Activated CD4-positive, alpha-beta memory T cell treated with anti-CD3 and anti-CD28 coated beads, Interleukin-2, amount 10 ng/mL, durations not matched to agents 7 days and 5 days (primary cell): ENCODE measurements around the gene KIF1A. TPM values are rescaled to one million over a fixed set of nuclear protein-coding genes. Genes with fewer than 3 reads are reported as not detected.

Experiments used
- CTCF ChIA-PET: fragments of 350-600 bp; sonication (Branson Sonifier 250); formaldehyde crosslinking; loops from one replicate; lab custom pipeline; 2021; ENCODE audit warnings: antibody characterized with exemption, inconsistent platforms; lab: Charles Lee
- POLR2A ChIA-PET: fragments of 350-600 bp; sonication (Branson Sonifier 250); formaldehyde crosslinking; loops from one replicate; lab custom pipeline; 2021; ENCODE audit warnings: antibody characterized with exemption; lab: Charles Lee
- DNase-seq: peaks from one replicate; pipeline ENCODE4 v3.0.0-alpha.2; 2020
- H3K27ac Mint-ChIP-seq: one replicate; pipeline ENCODE4 v1.8.0; 2021; ENCODE audit warnings: mild to moderate bottlenecking, mixed read lengths
- H3K27me3 Mint-ChIP-seq: one replicate; pipeline ENCODE4 v1.8.0; 2021; ENCODE audit warnings: mixed read lengths
- H3K36me3 Mint-ChIP-seq: one replicate; pipeline ENCODE4 v1.8.0; 2021; ENCODE audit warnings: low read depth, mixed read lengths
- H3K4me1 Mint-ChIP-seq: one replicate; pipeline ENCODE4 v1.8.0; 2021; ENCODE audit warnings: mixed read lengths
- H3K4me3 Mint-ChIP-seq: one replicate; pipeline ENCODE4 v1.8.0; 2021; ENCODE audit warnings: mild to moderate bottlenecking, mixed read lengths
- H3K9me3 Mint-ChIP-seq: one replicate; pipeline ENCODE4 v1.8.0; 2021; ENCODE audit warnings: mixed read lengths
- total RNA-seq, 2 experiments: library from RNA; stranded (reverse); gene quantifications; one replicate each; pipeline ENCODE4 v1.2.3, GENCODE V29; 2021

The KIF1A gene
- total RNA-seq, 2 experiments from 2014 or later: 0.58 to 0.71 TPM

DNA sequence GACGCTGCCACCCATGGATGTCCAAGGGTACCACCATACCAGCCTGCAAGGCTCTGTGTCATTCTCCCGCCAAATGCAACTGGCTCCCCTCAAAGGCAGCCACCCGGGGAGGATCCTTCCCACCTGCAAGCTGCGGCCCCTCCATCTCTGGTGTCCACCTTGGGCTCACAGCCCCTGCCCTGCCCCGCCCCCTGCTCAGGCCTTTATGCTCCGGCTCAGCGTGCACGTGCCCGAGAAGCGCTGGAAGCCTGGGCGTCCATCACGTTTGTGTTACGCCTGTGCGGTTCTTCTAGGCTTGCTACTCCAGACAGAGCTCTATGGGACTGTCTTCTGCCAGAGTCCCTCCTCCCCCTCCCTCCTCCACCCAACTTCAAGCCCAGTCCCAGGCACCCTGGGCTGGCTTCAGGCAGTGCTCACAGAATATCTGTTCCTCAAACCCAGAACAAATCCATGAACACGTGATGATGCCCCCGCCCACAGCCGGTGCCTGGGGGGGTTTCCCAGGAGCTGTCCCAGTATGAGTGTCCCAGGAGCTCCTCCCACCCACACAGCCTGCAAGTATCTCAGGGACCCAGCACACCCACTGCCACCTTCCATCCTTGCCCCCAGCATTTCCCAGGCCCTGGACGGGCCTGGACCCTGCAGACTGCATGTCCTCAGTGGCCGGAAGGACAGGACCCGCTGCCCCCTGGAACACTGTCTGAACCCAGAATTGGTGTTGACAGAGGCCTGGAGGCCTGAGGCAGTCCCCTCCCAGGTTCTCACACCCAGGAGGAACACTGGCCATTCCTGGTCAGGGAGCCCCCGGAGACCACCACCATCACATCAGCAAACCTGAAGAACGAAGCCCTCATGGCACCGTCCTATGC, 30.3 kb downstream of the KIF1A start:
- Mint-ChIP-seq H3K9me3 (no peaks in the 10 kb centered on the region), H3K27ac (no peak overlapping the region), H3K4me1 (no peaks in the 10 kb centered on the region), H3K36me3 (no peaks in the 10 kb centered on the region), H3K4me3 (no peak overlapping the region), H3K27me3 (no peaks in the 10 kb centered on the region)
- CTCF ChIA-PET: no interaction called here
- DNase-seq: no peak
- POLR2A ChIA-PET: no interaction called here

- CTCF ChIA-PET: no interaction called here
Measured at GRCh38 chr2:240789051-240789453, 31.0 kb downstream of the KIF1A start.

DNA sequence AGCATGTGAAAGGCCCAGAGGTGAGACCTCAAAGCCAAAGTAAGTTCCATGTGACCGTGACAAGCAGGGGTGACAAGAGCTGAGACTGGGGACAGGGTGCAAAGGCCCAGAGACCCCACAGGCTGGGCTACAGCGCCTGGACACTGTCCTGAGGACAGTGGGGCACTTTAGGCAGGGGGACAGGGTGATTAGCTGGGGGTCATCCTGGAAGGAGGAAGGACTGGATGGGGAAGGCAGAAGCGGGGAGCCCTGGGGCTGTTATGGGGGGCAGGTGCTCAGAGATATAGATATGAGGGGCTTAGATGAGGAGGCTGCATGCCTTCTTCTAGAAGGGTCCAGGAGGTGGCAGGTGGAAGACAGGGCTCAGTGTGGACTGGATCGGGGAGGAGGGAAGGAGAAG, 31.5 kb downstream of the KIF1A start:
- Mint-ChIP-seq H3K4me1 (no peaks in the 10 kb centered on the region), H3K9me3 (no peaks in the 10 kb centered on the region), H3K27me3 (no peaks in the 10 kb centered on the region), H3K27ac (no peak overlapping the region), H3K36me3 (no peaks in the 10 kb centered on the region), H3K4me3 (no peak overlapping the region)
- CTCF ChIA-PET: no interaction called here
- POLR2A ChIA-PET: no interaction called here
- no peak for DNase-seq

More at GRCh38 chr2:240789051-240789453, 31.0 kb downstream of the KIF1A start:
- no peak for DNase-seq
- Mint-ChIP-seq H3K36me3 (no peaks in the 10 kb centered on the region), H3K27me3 (no peaks in the 10 kb centered on the region), H3K4me3 (no peak overlapping the region), H3K4me1 (no peaks in the 10 kb centered on the region), H3K9me3 (no peaks in the 10 kb centered on the region), H3K27ac (no peak overlapping the region)
- POLR2A ChIA-PET: no interaction called here

DNA sequence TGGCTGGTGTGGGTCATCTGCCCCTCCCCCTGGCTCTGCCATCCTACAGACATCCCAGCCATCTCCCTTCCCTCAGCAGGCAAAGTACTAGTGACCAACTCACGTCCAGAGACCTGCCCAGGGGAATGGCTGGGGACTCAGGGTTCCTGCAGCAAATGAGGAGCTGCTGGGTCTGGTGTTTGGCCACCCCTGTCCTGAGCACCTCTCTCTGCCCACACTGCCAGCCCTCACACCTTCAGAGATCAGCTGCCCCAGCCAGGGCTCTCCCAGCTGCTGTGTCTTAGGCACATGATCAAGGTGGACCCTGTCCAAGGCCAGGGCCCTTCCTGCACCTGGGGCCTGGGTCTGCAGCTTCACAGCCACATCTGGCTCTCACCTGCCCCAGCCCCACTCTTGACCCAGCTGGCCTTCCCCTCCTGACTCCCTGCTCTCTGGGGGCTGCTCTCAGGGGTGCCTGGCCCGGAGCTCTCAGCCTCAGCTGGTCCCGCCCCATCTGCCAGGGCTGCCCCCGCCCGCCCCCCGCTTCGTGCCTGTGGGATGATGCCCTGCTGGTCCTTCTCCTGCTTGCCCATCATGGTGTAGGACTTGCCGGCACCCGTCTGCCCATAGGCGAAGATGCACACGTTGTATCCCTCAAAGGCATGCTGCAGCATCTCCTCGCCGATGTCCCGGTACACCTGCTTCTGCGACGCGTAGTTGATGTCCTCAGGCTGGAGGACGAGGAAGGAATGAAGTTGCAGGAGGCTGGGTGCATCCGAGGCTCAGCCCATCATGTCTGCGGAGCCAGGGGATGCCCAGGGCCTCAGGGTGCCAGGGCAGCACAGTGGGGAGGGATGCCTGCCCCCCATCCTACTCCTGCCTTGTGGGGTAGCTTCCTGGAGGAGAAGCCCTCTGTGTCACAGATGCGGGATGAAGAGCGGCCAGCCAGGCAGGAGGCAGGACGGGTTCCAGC, 32.2 kb downstream of the KIF1A start:
- Mint-ChIP-seq H3K9me3 (no peaks in the 10 kb centered on the region), H3K27ac (no peak overlapping the region), H3K4me1 (no peaks in the 10 kb centered on the region), H3K36me3 (no peaks in the 10 kb centered on the region), H3K27me3 (no peaks in the 10 kb centered on the region), H3K4me3 (no peak overlapping the region)
- ChIA-PET POLR2A (no interaction called here), CTCF (no interaction called here)
- no peak for DNase-seq

GRCh38 chr2:240786871-240787311, 33.1 kb downstream of the KIF1A start:
- no peaks in the 10 kb centered on the region for H3K36me3 Mint-ChIP-seq
- POLR2A ChIA-PET: no interaction called here
- CTCF ChIA-PET: no interaction called here
- no peaks in the 10 kb centered on the region for H3K27me3 Mint-ChIP-seq
- H3K9me3 Mint-ChIP-seq: no peaks in the 10 kb centered on the region
- H3K27ac Mint-ChIP-seq: no peak overlapping the region
- H3K4me3 Mint-ChIP-seq: no peak overlapping the region
- no peak for DNase-seq
- H3K4me1 Mint-ChIP-seq: no peaks in the 10 kb centered on the region

DNA sequence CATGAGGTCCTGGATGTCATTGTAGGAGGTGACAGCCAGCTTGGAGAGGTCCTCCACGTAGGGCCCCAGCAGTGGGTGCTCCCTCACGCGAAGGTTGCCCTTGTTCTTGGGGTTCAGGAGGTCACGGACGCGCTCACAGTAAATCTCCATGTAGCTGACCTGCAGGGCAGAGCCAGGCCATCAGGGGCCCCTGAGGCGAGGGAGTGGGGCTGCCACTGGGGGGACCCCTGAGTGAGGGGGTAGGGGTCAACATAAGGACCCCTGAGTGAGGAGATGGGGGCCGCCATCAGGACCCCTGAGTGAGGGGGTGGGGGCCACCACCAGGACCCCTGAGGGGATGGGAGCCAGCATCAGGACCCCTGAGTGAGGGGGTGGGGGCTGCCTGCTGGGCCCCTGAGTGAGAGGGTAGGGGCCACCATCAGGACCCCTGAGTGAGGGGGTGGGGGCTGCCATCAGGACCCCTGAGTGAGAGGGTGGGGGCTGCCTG, 33.6 kb downstream of the KIF1A start:
- DNase-seq: no peak
- Mint-ChIP-seq H3K36me3 (no peaks in the 10 kb centered on the region), H3K9me3 (no peaks in the 10 kb centered on the region), H3K27me3 (no peaks in the 10 kb centered on the region), H3K4me1 (no peaks in the 10 kb centered on the region), H3K27ac (no peak overlapping the region), H3K4me3 (no peak overlapping the region)
- ChIA-PET POLR2A (no interaction called here), CTCF (no interaction called here)

GRCh38 chr2:240785424-240786335, 34.3 kb downstream of the KIF1A start:
- POLR2A ChIA-PET: no interaction called here
- Mint-ChIP-seq H3K27ac (no peak overlapping the region), H3K4me1 (no peaks in the 10 kb centered on the region), H3K4me3 (no peak overlapping the region), H3K36me3 (no peaks in the 10 kb centered on the region), H3K27me3 (no peaks in the 10 kb centered on the region), H3K9me3 (no peaks in the 10 kb centered on the region)
- CTCF ChIA-PET: no interaction called here
- DNase-seq: no peak

DNA sequence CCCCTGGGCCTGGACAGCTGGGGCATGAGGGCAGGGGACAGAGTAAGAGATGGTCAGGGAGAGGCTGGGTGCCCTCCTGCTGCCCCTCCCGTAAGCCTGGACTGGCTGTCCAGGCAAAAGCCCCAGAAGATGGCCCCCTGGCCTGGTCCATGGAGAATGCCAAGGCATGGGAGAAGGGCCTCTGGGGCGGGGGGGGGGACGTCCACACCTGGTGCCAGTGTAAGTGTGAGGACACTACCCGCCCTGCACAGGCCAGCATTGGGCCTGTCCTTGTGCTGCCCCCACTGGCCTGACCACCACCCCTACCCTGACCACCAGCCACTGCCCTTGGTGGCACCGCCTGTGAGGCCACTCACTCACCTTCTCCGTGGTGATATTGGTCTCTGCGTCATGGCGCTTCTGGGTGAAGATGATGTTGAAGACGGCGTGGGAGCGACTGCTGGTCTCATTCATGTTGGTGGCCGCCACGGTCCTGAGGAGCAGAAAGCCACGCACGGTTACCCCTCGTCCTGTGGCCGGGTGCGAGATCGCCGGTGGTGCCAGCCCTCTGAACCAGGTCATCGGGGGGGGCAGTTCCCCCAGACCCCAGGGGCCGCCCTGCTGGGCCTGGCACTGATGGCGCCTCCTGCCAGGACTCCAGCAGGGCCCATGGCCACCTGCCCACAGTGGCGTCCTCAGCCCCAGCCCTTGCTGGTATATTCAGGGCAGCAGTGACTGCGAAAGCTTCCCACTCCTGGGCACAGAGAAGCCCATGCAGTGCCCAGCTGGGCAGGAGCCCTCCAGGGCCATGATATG, 35.2 kb downstream of the KIF1A start:
- DNase-seq: no peak
- CTCF ChIA-PET: no interaction called here

GRCh38 chr2:240783819-240784621, 36.0 kb downstream of the KIF1A start:
- Mint-ChIP-seq H3K27me3 (no peaks in the 10 kb centered on the region), H3K9me3 (no peaks in the 10 kb centered on the region), H3K4me1 (no peaks in the 10 kb centered on the region), H3K36me3 (no peaks in the 10 kb centered on the region), H3K4me3 (no peak overlapping the region), H3K27ac (no peak overlapping the region)
- POLR2A ChIA-PET: no interaction called here
- no peak for DNase-seq
- CTCF ChIA-PET: no interaction called here

More for the DNA sequence above, 35.2 kb downstream of the KIF1A start:
- Mint-ChIP-seq H3K4me1 (no peaks in the 10 kb centered on the region), H3K27me3 (no peaks in the 10 kb centered on the region), H3K27ac (no peak overlapping the region), H3K9me3 (no peaks in the 10 kb centered on the region), H3K4me3 (no peak overlapping the region), H3K36me3 (no peaks in the 10 kb centered on the region)
- POLR2A ChIA-PET: no interaction called here

GRCh38 chr2:240782886-240783818, 36.9 kb downstream of the KIF1A start:
- Mint-ChIP-seq H3K4me1 (no peaks in the 10 kb centered on the region), H3K4me3 (no peak overlapping the region), H3K27me3 (no peaks in the 10 kb centered on the region), H3K27ac (no peak overlapping the region), H3K36me3 (no peaks in the 10 kb centered on the region), H3K9me3 (no peaks in the 10 kb centered on the region)
- ChIA-PET CTCF (no interaction called here), POLR2A (no interaction called here)
- DNase-seq: no peak
